Liver (tissue), 3 donors: ENCODE data around the gene RBM6.

Experiments
- GABPA ChIP-seq, 2 donors: IDR thresholded peaks in 1 of 2; conservative IDR thresholded peaks in 1 of 2; 2 replicates each; pipeline ENCODE4 v1.6.1; 2016; ENCODE audit warnings: antibody characterized with exemption in 2 of 2, mild to moderate bottlenecking in 1 of 2, moderate library complexity in 1 of 2
- JUND ChIP-seq, 2 donors: IDR thresholded peaks; 2 replicates each; pipeline ENCODE4 v1.6.1; 2016; ENCODE audit warnings: antibody characterized with exemption in 2 of 2
- RAD21 ChIP-seq, 2 donors: IDR thresholded peaks; 2 replicates each; pipeline ENCODE4 v1.6.1; 2016; ENCODE audit warnings: antibody characterized with exemption in 2 of 2, mild to moderate bottlenecking in 2 of 2
- RXRA ChIP-seq, 2 donors: IDR thresholded peaks; 2 replicates each; pipeline ENCODE4 v1.6.1; 2017 to 2018; ENCODE audit warnings: antibody characterized with exemption in 2 of 2, mild to moderate bottlenecking in 1 of 2
- YY1 ChIP-seq: IDR thresholded peaks from 2 replicates; pipeline ENCODE4 v1.6.1; 2016; ENCODE audit warnings: antibody characterized with exemption, mild to moderate bottlenecking
- TF ChIP-seq, protein P1 (sequence below): fragments of 150-350 bp; IDR thresholded peaks from 2 replicates; pipeline ENCODE4 v1.5.1; 2017; ENCODE audit warnings: improper control_type of control experiment, low read depth, low read length; ENCODE audit not compliant: missing input control
- donor health status: healthy.
- donor health status: healthy.

DNA sequence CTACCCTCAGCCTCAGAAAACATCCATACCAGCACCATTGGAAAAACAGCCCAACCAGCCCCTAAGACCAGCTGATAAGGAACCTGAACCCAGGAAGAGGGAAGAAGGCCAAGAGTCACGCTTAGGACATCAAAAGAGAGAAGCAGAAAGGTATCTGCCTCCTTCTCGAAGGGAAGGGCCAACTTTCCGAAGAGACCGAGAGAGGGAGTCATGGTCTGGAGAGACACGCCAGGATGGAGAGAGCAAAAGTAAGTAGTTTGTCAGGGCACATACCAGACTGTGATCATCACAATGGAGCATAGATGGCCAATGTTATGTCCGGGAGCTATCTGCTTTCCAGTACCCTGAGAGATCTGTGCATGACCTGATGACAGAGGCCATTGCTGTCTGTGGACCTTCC lies 117.8 kb downstream of the RBM6 start:
- TF ChIP-seq YY1 (no peak), JUND (IDR thresholded peaks at IDR 0.05) (no peak), GABPA (IDR thresholded peaks at IDR 0.05 in 1 of 2, conservative IDR thresholded peaks at IDR 0.05 in 1 of 2) (no peak), RXRA (IDR thresholded peaks at IDR 0.05) (no peak), RAD21 (IDR thresholded peaks at IDR 0.05) (no peak)
- TF ChIP-seq, protein P1, sequence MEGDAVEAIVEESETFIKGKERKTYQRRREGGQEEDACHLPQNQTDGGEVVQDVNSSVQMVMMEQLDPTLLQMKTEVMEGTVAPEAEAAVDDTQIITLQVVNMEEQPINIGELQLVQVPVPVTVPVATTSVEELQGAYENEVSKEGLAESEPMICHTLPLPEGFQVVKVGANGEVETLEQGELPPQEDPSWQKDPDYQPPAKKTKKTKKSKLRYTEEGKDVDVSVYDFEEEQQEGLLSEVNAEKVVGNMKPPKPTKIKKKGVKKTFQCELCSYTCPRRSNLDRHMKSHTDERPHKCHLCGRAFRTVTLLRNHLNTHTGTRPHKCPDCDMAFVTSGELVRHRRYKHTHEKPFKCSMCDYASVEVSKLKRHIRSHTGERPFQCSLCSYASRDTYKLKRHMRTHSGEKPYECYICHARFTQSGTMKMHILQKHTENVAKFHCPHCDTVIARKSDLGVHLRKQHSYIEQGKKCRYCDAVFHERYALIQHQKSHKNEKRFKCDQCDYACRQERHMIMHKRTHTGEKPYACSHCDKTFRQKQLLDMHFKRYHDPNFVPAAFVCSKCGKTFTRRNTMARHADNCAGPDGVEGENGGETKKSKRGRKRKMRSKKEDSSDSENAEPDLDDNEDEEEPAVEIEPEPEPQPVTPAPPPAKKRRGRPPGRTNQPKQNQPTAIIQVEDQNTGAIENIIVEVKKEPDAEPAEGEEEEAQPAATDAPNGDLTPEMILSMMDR = no peak
